Measurements from ENCODE around the gene CPSF4L.
"Not testable (repeated sequence)": the region's sequence is repeated elsewhere in the genome, so short reads cannot be mapped to it uniquely, and the experiment has no call there.

CPSF4L gene

DNA sequence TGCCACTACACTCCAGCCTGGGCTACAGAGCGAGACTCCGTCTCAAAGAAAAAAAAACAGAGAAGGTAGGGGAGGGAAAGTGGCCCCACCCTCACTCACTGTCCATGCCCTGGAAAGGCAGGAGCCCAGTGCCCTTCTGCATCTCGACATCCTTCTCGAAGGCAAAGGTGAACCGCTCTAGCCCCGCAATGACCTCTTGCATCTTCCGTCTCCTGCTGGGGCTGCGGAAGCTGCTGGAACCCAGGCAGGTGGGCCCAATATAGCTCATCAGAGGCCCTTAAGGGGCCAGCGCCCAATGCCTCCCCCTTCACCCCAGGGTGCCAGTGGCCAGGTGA is at the start of gene CPSF4L:
Gene CPSF4L (minus strand): TSS at position 264 of the 335 bp plus-strand sequence. CDS start 62 bp downstream, at position 202.
- DNase-seq (ENCODE audit: low read depth) = no peak

- no peak for DNase-seq (ENCODE audit: low read depth)
Measured at GRCh38 chr17:73311428-73311780, 49.7 kb upstream of the CPSF4L start.

DNA sequence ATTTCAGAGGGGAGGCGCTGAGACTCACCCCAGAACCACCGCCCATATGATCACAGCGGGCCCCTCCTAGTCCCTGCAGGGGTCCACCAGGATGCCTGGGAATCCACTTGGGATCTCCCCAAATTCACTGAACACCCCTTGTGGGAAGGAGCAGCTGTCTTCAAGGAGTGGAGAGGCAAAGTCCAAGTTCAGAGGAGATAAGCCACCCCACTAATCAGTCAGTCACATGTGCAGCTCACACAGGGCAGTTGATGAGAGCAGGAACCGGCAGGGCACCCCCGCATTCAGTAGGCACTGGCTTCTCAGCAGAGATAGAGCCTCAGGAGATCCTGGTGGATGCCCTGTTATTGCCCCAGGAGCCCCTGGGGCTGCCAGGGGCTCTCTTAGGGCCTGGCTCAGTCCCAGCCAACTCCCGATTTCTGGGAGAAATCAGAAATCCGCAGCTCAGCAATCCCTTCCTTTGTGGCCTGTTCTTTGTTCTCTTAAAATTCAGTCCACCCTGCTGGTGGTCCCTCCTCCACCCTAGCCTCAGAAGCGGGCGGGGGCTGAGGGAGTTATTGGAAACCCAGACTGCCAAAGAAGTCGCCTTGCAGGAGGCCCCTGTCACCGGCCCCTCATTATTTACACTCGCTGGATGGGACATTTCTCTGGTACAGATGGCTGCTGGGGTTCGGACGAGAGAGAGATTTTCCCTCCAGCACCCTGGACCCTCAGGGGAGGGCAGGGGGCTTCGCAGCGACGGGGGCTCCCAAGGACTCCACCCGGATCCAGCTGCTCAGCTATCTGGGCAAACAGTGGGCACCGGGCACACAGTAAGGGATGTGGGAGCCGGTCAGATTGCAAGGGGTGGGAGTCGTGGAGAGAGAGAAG is 48.3 kb upstream of the CPSF4L start:
- DNase-seq (ENCODE audit: low read depth) = peak; percentile 51

DNA sequence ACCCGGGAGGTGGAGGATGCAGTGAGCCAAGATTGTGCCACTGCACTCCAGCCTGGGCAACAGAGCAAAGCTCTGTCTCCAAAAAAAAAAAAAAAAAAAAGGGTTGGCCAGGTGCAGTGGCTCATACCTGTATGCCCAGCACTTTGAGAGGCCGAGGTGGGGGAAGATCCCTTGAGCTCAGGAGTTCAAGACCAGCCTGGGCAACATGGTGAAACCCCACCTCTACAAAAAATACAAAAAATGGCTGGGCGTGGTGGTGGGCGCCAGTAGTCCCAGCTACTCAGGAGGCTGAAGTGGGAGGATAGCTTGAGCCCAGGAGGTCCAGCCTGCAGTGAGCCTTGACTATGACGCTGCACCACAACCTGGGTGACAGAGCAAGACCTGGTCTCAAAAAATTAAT is 47.3 kb upstream of the CPSF4L start:
- DNase-seq (ENCODE audit: low read depth) = not testable (repeated sequence)

DNA sequence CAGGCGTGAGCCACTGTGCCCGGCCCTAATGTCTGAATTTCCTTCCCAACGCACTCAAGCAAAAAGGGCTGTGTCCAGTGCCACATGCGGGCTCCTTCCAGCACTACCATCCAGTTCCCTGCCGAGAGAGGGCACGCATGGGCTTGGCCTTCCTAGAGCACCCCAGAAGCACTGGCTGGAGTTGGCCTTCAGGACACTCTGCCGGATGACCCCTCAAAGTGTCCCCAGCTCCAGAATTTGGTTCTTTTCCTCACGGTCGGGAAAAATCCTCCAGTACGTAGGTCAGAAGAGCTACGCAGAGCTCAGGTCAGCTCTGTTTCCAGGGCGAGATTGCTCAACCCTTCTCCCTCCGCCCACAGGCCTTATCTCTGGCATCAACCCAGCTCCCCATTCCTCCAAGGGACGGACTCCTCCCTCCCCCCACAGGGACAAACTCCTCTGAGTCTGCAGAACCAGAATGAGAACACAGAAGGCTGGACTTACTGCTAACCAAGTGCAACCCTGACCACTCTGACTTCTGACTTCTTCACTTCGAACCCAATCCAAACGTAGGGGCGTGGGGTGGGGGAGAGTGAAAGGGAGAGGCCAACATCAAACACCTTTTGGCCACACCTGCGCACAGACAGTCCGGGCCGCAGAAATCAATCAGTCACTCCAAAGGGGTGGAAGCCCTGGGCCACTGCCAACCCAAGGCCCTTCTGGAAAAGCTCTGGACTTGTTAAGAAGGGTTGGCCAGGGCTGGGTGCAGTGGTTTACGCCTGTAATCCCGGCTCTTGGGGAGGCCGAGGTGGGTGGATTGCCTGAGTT is 46.5 kb upstream of the CPSF4L start:
- peak; percentile 91 for DNase-seq (ENCODE audit: low read depth)

GRCh38 chr17:73307130-73307529 is 45.5 kb upstream of the CPSF4L start:
- DNase-seq (ENCODE audit: low read depth) = no peak

- DNase-seq (ENCODE audit: low read depth) = peak; percentile 29
Measured at GRCh38 chr17:73305845-73306836, 44.5 kb upstream of the CPSF4L start.

DNA sequence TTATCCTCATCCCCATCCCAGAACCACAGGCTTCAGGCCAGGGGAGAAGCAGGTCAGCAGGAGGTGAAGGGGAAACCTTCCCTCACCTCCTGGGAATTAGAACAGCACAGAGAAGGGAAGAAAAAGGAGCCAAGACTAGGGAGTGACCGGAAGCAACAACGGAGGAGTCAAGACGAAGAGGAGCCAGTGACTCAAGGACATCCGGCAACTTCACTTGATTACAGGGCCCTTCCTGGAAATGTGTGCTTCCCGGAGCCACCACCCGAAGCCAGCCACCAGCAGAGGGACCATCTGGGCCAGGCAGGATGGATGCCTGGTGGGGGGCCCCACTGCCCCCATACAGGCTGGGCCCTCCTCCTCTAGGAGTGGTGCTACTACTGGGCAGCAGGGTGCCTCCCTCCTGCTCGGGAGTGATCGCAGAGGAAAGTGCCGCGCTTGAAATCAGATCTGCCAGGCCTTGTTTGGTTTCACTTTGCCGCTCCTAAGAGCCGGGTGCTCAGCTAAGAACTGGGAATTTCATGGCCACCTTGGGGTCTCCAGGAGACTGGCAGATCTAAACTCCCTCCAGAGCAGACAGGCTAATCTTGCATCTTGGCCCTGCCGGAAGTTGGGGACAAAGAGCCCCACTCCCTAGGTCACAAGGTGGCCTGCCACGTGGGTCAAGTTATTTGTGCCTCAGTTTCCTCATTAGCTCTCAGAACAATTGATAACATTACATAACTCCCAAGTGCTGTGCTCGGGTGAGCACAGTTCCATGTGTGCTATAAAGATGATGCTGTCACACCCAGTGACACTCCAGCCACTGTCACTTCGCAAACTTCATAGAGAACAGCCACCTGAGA is 43.5 kb upstream of the CPSF4L start:
- peak; percentile 98 for DNase-seq (ENCODE audit: low read depth)

- DNase-seq (ENCODE audit: low read depth) = peak; percentile 26
Measured at GRCh38 chr17:73304438-73304837, 42.8 kb upstream of the CPSF4L start.

GRCh38 chr17:73302189-73302588 is 40.5 kb upstream of the CPSF4L start:
- no peak for DNase-seq (ENCODE audit: low read depth)

DNA sequence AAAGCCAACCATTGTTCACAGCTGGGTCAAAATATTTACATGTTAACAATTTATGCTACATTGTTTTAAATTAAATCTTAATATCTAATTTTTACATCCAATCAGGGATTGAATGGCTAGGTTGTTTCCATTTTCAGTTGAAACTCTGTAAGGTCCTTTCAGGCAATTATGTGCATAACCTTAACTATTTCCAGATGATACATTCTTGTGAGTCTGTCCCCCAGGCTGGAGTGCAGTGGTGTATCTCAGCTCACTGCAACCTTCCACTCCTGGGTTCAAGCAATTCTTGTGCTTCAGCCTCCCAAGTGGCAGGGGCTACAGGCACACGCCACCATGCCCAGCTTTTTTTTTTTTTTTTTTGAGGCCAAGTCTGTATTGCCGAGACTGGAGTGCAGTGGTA is 39.7 kb upstream of the CPSF4L start:
- no peak for DNase-seq (ENCODE audit: low read depth)

DNA sequence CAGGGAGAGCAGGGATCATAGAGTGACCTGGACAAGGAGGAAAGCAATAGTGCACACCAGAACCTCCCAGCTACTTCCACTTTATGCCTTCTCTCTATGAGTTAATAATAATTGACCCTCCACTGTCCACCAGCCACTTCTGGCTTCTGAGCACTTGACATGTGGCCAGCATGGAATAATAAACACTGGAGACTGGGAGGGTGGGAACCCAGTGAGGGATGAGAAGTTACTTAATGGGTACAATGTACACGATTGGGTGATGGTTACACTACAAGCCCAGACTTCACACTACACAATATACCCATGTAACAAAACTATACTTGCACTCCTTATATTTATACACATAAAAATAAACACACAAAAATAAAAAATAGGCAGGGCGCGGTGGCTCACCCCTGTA is 38.7 kb upstream of the CPSF4L start:
- DNase-seq (ENCODE audit: low read depth) = no peak

- peak; percentile 44 for DNase-seq (ENCODE audit: low read depth)
Measured at GRCh38 chr17:73297934-73298861, 36.5 kb upstream of the CPSF4L start.

- DNase-seq (ENCODE audit: low read depth) = peak; percentile 90
Measured at GRCh38 chr17:73293480-73293911, 31.8 kb upstream of the CPSF4L start.

- DNase-seq (ENCODE audit: low read depth) = peak; percentile 34
Measured at GRCh38 chr17:73293031-73293430, 31.4 kb upstream of the CPSF4L start.

- peak; percentile 95 for DNase-seq (ENCODE audit: low read depth)
Measured at GRCh38 chr17:73292031-73292531, 30.4 kb upstream of the CPSF4L start.

GRCh38 chr17:73291260-73291801 is 29.7 kb upstream of the CPSF4L start:
- DNase-seq (ENCODE audit: low read depth) = peak; percentile 99

DNA sequence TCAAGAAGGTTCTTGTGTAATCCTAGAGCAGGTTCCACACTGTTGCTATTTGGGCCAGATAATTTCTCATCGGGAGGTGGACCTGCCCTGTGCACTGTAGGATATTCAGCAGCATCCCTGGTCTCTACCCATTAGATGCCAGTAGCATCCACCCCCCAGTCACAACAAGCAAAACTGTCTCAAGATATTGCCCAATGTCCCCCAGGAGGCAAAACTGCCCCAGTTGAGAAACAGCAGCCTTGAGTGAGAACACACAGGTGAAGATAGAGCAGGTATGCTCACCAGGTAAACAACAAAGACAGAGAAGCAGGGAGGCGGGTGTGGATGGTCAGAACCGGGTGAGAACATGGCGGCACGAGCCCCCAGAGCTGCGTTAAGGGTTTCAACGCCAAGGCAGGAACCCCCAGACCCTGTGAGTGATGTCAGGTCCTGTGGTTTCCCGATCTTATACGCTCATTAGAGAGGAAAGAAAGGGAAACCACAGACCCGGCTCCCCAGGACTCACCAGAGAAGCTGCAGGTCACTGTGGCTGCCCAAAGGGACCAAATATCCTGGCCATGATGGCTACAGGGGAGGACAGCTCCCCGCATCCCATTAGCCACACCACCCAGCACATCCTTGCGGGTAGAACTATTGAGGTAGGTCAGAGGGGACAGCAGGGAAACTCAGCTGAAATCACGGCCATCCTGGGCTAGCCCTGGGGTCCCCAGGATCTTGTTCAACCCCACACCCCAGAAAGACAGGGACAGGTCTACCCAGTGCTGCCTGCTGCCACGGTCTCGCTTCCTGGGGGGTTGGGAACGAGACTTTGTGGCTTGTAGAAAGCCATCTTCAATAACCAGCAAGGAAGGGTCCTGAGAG is 28.9 kb upstream of the CPSF4L start:
- DNase-seq (ENCODE audit: low read depth) = peak; percentile 39
